Mucosa of gallbladder (tissue), 1 donor: ENCODE measurements around the gene UTP15. TPM values are rescaled to one million over a fixed set of nuclear protein-coding genes. Genes with fewer than 3 reads are reported as not detected.

ENCODE experiments used
- DNase-seq: peaks from one replicate; pipeline ENCODE4 v3.0.0-alpha.2; 2020; ENCODE audit warnings: low spot score
- total RNA-seq: library from RNA; stranded (reverse); gene quantifications from one replicate; pipeline ENCODE4 v1.2.1, GENCODE V29; 2021
- donor health status: DM: no; HTN: no; CAD: no.

The UTP15 gene
- total RNA-seq, 1 donor from 2014 or later: 9.6 TPM

GRCh38 chr5:73623901-73624404 lies 58.4 kb downstream of the UTP15 start:
- peak; percentile 70 for DNase-seq

GRCh38 chr5:73624888-73625287 lies 59.3 kb downstream of the UTP15 start:
- no peak for DNase-seq

GRCh38 chr5:73625372-73625943 lies 59.9 kb downstream of the UTP15 start:
- DNase-seq: no peak

- peak; percentile 75 for DNase-seq
These were observed 60.6 kb downstream of the UTP15 start, which contains the start of gene ARHGEF28 for GRCh38 chr5:73625944-73626811. TSS of gene ARHGEF28 (plus strand) at chr5:73626196. CDS start at chr5:73684852, 58,656 bp downstream.

- DNase-seq: no peak
These were observed 61.3 kb downstream of the UTP15 start for GRCh38 chr5:73626814-73627313.

GRCh38 chr5:73629456-73629855 lies 63.9 kb downstream of the UTP15 start:
- DNase-seq: no peak

GRCh38 chr5:73630765-73631164 lies 65.2 kb downstream of the UTP15 start:
- DNase-seq: no peak

GRCh38 chr5:73631500-73631899 lies 66.0 kb downstream of the UTP15 start:
- DNase-seq: no peak

Other genes with a start within 250 kb of the UTP15 start
- 2.6 TPM for gene FOXD1, start 117.0 kb upstream of the UTP15 start, total RNA-seq
- gene BTF3, start 67.3 kb upstream of the UTP15 start, total RNA-seq: 421 TPM
- gene ANKRA2, start 104 bp upstream of the UTP15 start, total RNA-seq: 33.1 TPM
- gene ARHGEF28, start 60.5 kb downstream of the UTP15 start, total RNA-seq: 29.9 TPM